ENCODE measurements around the gene SLC7A6. TPM values are rescaled to one million over a fixed set of nuclear protein-coding genes. Genes with fewer than 3 reads are reported as not detected.

SLC7A6 gene
- total and polyA plus RNA-seq, 2 experiments from 2014 or later = 20.5 to 29.7 TPM

DNA sequence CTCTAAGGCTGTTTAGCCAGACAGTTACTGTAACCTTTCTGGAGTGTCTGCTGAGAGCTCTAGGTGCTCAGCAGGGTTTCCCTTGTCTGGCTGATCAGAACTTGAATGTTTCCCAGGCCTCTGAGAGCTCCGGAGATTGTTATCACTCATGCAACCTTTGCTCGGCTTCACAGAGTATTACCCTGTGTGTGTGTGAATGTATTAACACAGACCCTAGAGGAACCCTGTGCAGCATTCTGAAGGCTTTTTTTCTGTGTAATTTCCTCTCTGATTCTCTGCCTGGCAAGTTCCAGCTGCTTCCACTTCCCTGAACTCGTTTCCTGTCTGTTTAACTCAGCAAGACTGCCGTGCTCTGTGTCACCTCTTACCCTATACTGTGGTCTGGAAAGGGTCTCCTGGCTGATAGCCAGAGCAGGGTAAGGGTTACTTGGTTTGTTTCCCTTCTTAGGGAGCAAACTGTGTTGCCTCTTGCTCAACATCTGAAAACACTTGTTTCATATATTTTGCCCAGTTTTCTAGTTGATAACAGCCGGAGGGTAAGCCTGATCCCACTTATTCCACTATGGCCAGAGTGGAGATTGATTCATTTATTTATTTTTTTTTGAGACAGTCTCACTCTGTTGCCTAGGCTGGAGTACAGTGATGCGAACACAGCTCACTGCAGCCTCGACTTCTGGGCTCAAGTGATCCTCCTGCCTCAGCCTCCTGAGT lies 68.2 kb downstream of the SLC7A6 start:
- no peaks in the 10 kb centered on the region for H3K9me2 ChIP-seq (replicated peaks; ENCODE audit: insufficient read depth)
- H3K27me3 ChIP-seq = no peaks in the 10 kb centered on the region
- no peaks in the 10 kb centered on the region for H3K9me3 ChIP-seq (ENCODE audit: low read depth)
- H3K27ac ChIP-seq = peak overlapping the region; percentile 87
- TF ChIP-seq EZH2 (IDR thresholded peaks at IDR 0.05; ENCODE audit: borderline replicate concordance) (no peak), EZH2phosphoT487 (IDR thresholded peaks at IDR 0.05; ENCODE audit: low read depth, severe bottlenecking, unreplicated experiment) (no peak), CTCF (IDR thresholded peaks at IDR 0.05; ENCODE audit: poor library complexity) (no peak)
- H3K4me1 ChIP-seq (ENCODE audit: insufficient read depth) = peaks cover 22% of the 10 kb centered on the region
- peak; percentile 65 for DNase-seq (ENCODE audit: low spot score)
- H3K4me3 ChIP-seq = no peak overlapping the region
- H3K4me2 ChIP-seq = peak overlapping the region; percentile 64
- H4K20me1 ChIP-seq (ENCODE audit: insufficient read depth, poor library complexity, severe bottlenecking) = no peaks in the 10 kb centered on the region
- WGBS (ENCODE audit: low lambda C conversion rate, missing lambda C conversion rate) = 40% methylated on average over 7 of the region's 7 CpGs
- H2AFZ ChIP-seq = no peak overlapping the region
- H3K36me3 ChIP-seq (replicated peaks; ENCODE audit: insufficient read depth, low read depth) = no peaks in the 10 kb centered on the region
- H3K79me2 ChIP-seq = no peaks in the 10 kb centered on the region

- H3K79me2 ChIP-seq = no peaks in the 10 kb centered on the region
- no peak overlapping the region for H3K4me3 ChIP-seq
- H3K9me3 ChIP-seq (ENCODE audit: low read depth) = no peaks in the 10 kb centered on the region
- WGBS (ENCODE audit: low lambda C conversion rate, missing lambda C conversion rate) = 85% methylated on average over 5 of the region's 5 CpGs
- no peaks in the 10 kb centered on the region for H3K27me3 ChIP-seq
- peaks cover 19% of the 10 kb centered on the region for H3K4me1 ChIP-seq (ENCODE audit: insufficient read depth)
- TF ChIP-seq CTCF (IDR thresholded peaks at IDR 0.05; ENCODE audit: poor library complexity) = no peak
- TF ChIP-seq EZH2 (IDR thresholded peaks at IDR 0.05; ENCODE audit: borderline replicate concordance) = no peak
- H3K36me3 ChIP-seq (replicated peaks; ENCODE audit: insufficient read depth, low read depth) = no peaks in the 10 kb centered on the region
- no peak overlapping the region for H3K27ac ChIP-seq
- H3K9me2 ChIP-seq (replicated peaks; ENCODE audit: insufficient read depth) = no peaks in the 10 kb centered on the region
- DNase-seq (ENCODE audit: low spot score) = no peak
- H2AFZ ChIP-seq = no peak overlapping the region
- H3K4me2 ChIP-seq = no peak overlapping the region
- no peaks in the 10 kb centered on the region for H4K20me1 ChIP-seq (ENCODE audit: insufficient read depth, poor library complexity, severe bottlenecking)
These were observed 70.8 kb downstream of the SLC7A6 start for GRCh38 chr16:68335175-68335574.

- TF ChIP-seq EZH2 (IDR thresholded peaks at IDR 0.05; ENCODE audit: borderline replicate concordance) (no peak), CTCF (IDR thresholded peaks at IDR 0.05; ENCODE audit: poor library complexity) (no peak), EZH2phosphoT487 (IDR thresholded peaks at IDR 0.05; ENCODE audit: low read depth, severe bottlenecking, unreplicated experiment) (no peak)
- WGBS (ENCODE audit: low lambda C conversion rate, missing lambda C conversion rate) = 97% methylated on average over 16 of the region's 16 CpGs
These were observed 74.2 kb downstream of the SLC7A6 start for GRCh38 chr16:68338326-68339119.

More at GRCh38 chr16:68338326-68339119, 74.2 kb downstream of the SLC7A6 start:
- Histone ChIP-seq H3K9me2 (replicated peaks; ENCODE audit: insufficient read depth) (no peaks in the 10 kb centered on the region), H3K27ac (no peak overlapping the region), H3K9me3 (ENCODE audit: low read depth) (no peaks in the 10 kb centered on the region), H3K4me2 (no peak overlapping the region), H3K27me3 (no peaks in the 10 kb centered on the region), H4K20me1 (ENCODE audit: insufficient read depth, poor library complexity, severe bottlenecking) (no peaks in the 10 kb centered on the region), H3K4me3 (no peak overlapping the region), H3K4me1 (ENCODE audit: insufficient read depth) (peaks cover under 1% of the 10 kb centered on the region), H2AFZ (no peak overlapping the region), H3K36me3 (replicated peaks; ENCODE audit: insufficient read depth, low read depth) (no peaks in the 10 kb centered on the region), H3K79me2 (no peaks in the 10 kb centered on the region)
- DNase-seq (ENCODE audit: low spot score) = no peak
